Mononuclear cell (primary cell): ENCODE measurements around the gene TXNIP. TPM values are rescaled to one million over a fixed set of nuclear protein-coding genes. Genes with fewer than 3 reads are reported as not detected.

Experiments used
- H3K27me3 ChIP-seq: 2 replicates; pipeline ENCODE4 v1.6.0; 2011; ENCODE audit warnings: low read length, control low read depth; ENCODE audit not compliant: insufficient read depth
- H3K4me1 ChIP-seq: 2 replicates; pipeline ENCODE4 v1.5.1; 2011; ENCODE audit warnings: mild to moderate bottlenecking, low read length, control low read depth; ENCODE audit not compliant: insufficient read depth
- H3K4me3 ChIP-seq: 2 replicates; pipeline ENCODE4 v1.5.1; 2011; ENCODE audit warnings: mild to moderate bottlenecking, low read length, moderate library complexity
- H3K9me3 ChIP-seq: 2 replicates; pipeline ENCODE4 v1.5.1; 2011; ENCODE audit warnings: low read depth, mild to moderate bottlenecking, control low read depth, low read length
- total RNA-seq: library from RNA; depleted of rRNA; stranded (reverse); fragments of >200 nt; gene quantifications from one replicate; pipeline ENCODE4 v1.2.3, GENCODE V29; 2012

TXNIP gene
- total RNA-seq, 1 donor, result 2,317 TPM

GRCh38 chr1:145965119-145965744 is 31.1 kb downstream of the TXNIP start:
- peaks cover 53% of the 10 kb centered on the region for H3K4me1 ChIP-seq

GRCh38 chr1:145964328-145965118 is 31.9 kb downstream of the TXNIP start, which contains the start of the genes ANKRD34A and POLR3GL:
Gene ANKRD34A (minus strand): TSS chr1:145964575. CDS start chr1:145961759, 2,816 bp downstream.
Gene POLR3GL (plus strand): TSS chr1:145964690. CDS start chr1:145974866, 10,176 bp downstream.
- H3K4me1 ChIP-seq, result peaks cover 60% of the 10 kb centered on the region
- peak within 1 kb of the TSS; percentile 68 for H3K4me3 ChIP-seq
- no peaks in the 10 kb centered on the region for H3K27me3 ChIP-seq
- H3K9me3 ChIP-seq, result no peaks in the 10 kb centered on the region

More at GRCh38 chr1:145965119-145965744, 31.1 kb downstream of the TXNIP start:
- H3K9me3 ChIP-seq, result no peaks in the 10 kb centered on the region
- peak overlapping the region; percentile 68 for H3K4me3 ChIP-seq
- no peaks in the 10 kb centered on the region for H3K27me3 ChIP-seq

GRCh38 chr1:145963265-145964019 is 32.9 kb downstream of the TXNIP start:
- H3K9me3 ChIP-seq, result no peaks in the 10 kb centered on the region
- H3K27me3 ChIP-seq, result no peaks in the 10 kb centered on the region
- H3K4me1 ChIP-seq, result peaks cover 70% of the 10 kb centered on the region
- H3K4me3 ChIP-seq, result peak overlapping the region; percentile 68

- Histone ChIP-seq H3K9me3 (no peaks in the 10 kb centered on the region), H3K27me3 (no peaks in the 10 kb centered on the region), H3K4me1 (peaks cover 74% of the 10 kb centered on the region), H3K4me3 (peak overlapping the region; percentile 53)
Observed at GRCh38 chr1:145962157-145963102, 33.9 kb downstream of the TXNIP start.

- Histone ChIP-seq H3K27me3 (no peaks in the 10 kb centered on the region), H3K9me3 (no peaks in the 10 kb centered on the region), H3K4me3 (peak overlapping the region; percentile 53), H3K4me1 (peaks cover 82% of the 10 kb centered on the region)
Observed at GRCh38 chr1:145961425-145962156, 34.8 kb downstream of the TXNIP start.

GRCh38 chr1:145961109-145961424 is 35.3 kb downstream of the TXNIP start:
- Histone ChIP-seq H3K4me3 (peak overlapping the region; percentile 53), H3K4me1 (peaks cover 85% of the 10 kb centered on the region), H3K9me3 (no peaks in the 10 kb centered on the region), H3K27me3 (no peaks in the 10 kb centered on the region)

- no peaks in the 10 kb centered on the region for H3K9me3 ChIP-seq
- H3K27me3 ChIP-seq, result no peaks in the 10 kb centered on the region
- H3K4me3 ChIP-seq, result peak overlapping the region; percentile 53
- H3K4me1 ChIP-seq, result peaks cover 85% of the 10 kb centered on the region
Observed at GRCh38 chr1:145960468-145961108, 35.8 kb downstream of the TXNIP start.

- H3K4me1 ChIP-seq, result peaks cover 85% of the 10 kb centered on the region
- peak overlapping the region; percentile 53 for H3K4me3 ChIP-seq
- no peaks in the 10 kb centered on the region for H3K27me3 ChIP-seq
- H3K9me3 ChIP-seq, result no peaks in the 10 kb centered on the region
Observed at GRCh38 chr1:145959957-145960467, 36.4 kb downstream of the TXNIP start.

- H3K4me1 ChIP-seq, result peaks cover 82% of the 10 kb centered on the region
- H3K27me3 ChIP-seq, result no peaks in the 10 kb centered on the region
- no peak overlapping the region for H3K4me3 ChIP-seq
- no peaks in the 10 kb centered on the region for H3K9me3 ChIP-seq
Observed at GRCh38 chr1:145959333-145959732, 37.0 kb downstream of the TXNIP start.

GRCh38 chr1:145958734-145959133 is 37.6 kb downstream of the TXNIP start:
- no peak overlapping the region for H3K4me3 ChIP-seq
- peaks cover 76% of the 10 kb centered on the region for H3K4me1 ChIP-seq
- H3K27me3 ChIP-seq, result no peaks in the 10 kb centered on the region
- H3K9me3 ChIP-seq, result no peaks in the 10 kb centered on the region

GRCh38 chr1:145957443-145958319 is 38.7 kb downstream of the TXNIP start, which contains the start of gene LIX1L:
Gene LIX1L (minus strand): TSS chr1:145958017. CDS start chr1:145957927, 90 bp downstream.
- no peaks in the 10 kb centered on the region for H3K27me3 ChIP-seq
- peak within 1 kb of the TSS; percentile 75 for H3K4me3 ChIP-seq
- H3K9me3 ChIP-seq, result no peaks in the 10 kb centered on the region
- H3K4me1 ChIP-seq, result peaks cover 66% of the 10 kb centered on the region

- Histone ChIP-seq H3K27me3 (no peaks in the 10 kb centered on the region), H3K4me1 (peaks cover 60% of the 10 kb centered on the region), H3K9me3 (no peaks in the 10 kb centered on the region), H3K4me3 (peak overlapping the region; percentile 75)
Observed at GRCh38 chr1:145956781-145957442, 39.5 kb downstream of the TXNIP start.
